GM12872 (cell line): Measurements from ENCODE around the gene HIRIP3.

Experiments
- TF ChIP-seq, protein P1 (sequence below): IDR thresholded peaks from 3 replicates; pipeline ENCODE4 v1.5.1; 2011; ENCODE audit warnings: low read depth, mild to moderate bottlenecking, low read length, moderate library complexity; ENCODE audit not compliant: insufficient read depth

Gene HIRIP3, protein sequence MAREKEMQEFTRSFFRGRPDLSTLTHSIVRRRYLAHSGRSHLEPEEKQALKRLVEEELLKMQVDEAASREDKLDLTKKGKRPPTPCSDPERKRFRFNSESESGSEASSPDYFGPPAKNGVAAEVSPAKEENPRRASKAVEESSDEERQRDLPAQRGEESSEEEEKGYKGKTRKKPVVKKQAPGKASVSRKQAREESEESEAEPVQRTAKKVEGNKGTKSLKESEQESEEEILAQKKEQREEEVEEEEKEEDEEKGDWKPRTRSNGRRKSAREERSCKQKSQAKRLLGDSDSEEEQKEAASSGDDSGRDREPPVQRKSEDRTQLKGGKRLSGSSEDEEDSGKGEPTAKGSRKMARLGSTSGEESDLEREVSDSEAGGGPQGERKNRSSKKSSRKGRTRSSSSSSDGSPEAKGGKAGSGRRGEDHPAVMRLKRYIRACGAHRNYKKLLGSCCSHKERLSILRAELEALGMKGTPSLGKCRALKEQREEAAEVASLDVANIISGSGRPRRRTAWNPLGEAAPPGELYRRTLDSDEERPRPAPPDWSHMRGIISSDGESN

DNA sequence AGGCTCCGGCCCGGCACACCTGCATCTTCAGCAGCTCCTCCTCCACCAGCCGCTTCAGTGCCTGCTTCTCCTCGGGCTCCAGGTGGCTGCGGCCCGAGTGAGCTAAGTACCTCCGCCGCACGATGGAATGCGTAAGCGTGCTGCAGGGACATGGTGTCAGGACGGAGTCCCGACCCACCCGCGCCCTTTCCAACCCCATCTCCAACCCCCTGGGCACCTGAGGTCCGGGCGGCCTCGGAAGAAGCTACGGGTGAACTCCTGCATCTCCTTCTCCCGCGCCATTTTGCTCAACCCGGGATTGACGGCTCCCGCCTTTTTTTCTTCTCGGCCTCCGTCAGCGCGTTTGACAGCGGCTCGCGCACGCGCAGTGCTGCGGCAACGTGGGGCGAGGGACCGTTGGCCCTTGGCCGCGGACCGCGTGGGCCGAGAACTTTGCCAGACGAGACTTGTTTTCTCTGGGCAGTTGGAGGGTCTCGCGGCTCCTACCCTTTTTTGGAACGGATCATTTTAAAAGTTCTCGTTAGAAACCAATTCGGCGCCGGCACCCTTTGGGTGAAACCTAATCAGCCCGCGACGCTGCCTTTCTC is at the start of gene HIRIP3:
Gene HIRIP3, minus strand, starts transcription at position 294 of the 587 bp plus-strand sequence. Its CDS starts 12 bp downstream, at position 282.
- TF ChIP-seq, protein P1, sequence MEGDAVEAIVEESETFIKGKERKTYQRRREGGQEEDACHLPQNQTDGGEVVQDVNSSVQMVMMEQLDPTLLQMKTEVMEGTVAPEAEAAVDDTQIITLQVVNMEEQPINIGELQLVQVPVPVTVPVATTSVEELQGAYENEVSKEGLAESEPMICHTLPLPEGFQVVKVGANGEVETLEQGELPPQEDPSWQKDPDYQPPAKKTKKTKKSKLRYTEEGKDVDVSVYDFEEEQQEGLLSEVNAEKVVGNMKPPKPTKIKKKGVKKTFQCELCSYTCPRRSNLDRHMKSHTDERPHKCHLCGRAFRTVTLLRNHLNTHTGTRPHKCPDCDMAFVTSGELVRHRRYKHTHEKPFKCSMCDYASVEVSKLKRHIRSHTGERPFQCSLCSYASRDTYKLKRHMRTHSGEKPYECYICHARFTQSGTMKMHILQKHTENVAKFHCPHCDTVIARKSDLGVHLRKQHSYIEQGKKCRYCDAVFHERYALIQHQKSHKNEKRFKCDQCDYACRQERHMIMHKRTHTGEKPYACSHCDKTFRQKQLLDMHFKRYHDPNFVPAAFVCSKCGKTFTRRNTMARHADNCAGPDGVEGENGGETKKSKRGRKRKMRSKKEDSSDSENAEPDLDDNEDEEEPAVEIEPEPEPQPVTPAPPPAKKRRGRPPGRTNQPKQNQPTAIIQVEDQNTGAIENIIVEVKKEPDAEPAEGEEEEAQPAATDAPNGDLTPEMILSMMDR = no peak

DNA sequence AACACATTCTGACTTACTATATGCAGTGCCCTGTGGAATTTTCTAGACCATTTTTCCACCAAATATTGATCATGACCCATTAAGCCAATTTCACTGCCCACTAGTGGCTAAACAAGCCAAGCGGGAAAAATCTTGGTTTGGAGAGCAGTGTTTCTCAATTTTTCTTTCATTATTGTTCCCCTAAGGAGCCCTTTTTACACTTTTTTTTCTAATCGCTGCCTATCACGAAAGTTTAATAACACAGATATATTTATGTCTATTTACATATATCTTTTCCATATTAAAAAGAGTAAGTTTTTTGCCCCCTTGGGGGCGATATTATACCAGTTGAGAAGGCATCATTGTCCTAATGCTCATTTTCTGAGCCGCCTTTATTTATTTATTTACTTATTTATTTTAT is 46.4 kb upstream of the HIRIP3 start:
- TF ChIP-seq, protein P1 = peak; percentile 32; the same call in 1 of the 3 replicates

DNA sequence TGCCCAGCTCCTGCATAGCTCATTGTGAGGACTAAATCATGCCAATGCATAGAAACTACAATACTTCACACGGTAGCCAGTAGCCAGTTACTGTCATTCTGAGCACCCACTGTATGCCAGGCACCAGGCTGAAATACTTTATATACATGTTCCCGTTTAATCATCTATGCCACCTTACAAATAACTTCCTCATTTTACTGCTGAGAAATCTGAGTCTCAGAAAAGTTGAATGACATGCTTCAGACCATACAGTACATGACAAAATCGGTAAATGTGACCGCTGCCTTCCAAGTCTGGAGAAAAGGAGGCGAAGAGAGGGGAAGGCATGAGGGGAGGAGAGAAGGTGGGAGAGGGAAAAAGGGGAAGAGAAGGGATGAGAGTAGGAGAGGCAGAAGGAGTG is 44.8 kb upstream of the HIRIP3 start:
- TF ChIP-seq, protein P1 = no peak

DNA sequence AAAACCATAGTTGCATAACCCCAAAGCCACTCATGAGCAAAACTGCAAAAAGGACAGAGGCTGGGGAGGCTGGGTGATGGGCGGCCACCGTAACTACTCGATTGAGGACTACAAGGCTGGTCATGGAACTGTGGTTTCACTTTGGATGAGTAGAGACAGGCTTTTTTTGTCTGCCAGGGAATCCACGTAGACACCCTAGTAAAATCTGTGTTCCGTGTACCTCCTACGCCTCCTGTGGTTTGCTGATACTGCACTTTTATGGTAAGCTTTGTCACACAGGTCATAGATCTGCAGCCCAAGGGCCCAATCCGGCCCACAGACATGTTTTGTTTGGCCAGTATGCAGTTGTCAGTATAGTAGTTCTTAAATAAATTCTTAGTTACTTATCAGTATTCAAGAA is 37.9 kb upstream of the HIRIP3 start:
- TF ChIP-seq, protein P1 = no peak

DNA sequence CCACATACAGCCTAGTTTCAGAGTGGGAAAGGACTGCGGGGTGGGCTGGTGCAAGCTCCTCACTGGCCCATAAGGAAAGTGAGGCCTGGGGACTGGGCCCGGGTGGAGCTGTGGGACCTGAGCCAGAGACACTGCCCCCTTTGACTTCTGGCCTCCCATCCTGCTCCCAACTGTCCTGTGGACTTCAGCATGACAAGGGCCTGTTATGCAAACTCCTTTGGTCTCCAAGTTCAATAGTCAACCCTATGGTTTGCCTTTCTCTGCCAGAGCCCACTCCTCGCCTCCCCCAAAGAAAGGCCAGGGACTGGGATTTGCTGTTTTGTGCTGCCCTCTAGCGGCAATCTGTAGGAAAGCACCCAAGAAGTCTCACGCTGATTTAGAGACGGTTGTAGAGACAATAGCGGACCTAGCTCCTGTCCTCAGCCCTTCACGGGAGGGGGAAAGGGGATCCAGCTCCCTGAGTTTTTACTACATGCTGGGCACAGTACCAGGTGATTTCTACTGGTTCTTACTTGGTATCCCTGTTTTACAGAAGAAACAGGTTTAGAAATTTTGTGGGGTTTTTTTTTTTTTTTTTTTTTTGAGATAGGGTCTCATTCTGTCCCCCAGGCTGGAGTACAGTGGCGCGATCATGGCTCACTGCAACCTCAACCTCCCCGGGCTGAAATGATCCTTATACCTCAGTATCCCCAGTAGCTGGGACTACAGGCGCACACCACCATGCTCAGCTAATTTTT is 36.8 kb upstream of the HIRIP3 start:
- TF ChIP-seq, protein P1 = peak; percentile 89

DNA sequence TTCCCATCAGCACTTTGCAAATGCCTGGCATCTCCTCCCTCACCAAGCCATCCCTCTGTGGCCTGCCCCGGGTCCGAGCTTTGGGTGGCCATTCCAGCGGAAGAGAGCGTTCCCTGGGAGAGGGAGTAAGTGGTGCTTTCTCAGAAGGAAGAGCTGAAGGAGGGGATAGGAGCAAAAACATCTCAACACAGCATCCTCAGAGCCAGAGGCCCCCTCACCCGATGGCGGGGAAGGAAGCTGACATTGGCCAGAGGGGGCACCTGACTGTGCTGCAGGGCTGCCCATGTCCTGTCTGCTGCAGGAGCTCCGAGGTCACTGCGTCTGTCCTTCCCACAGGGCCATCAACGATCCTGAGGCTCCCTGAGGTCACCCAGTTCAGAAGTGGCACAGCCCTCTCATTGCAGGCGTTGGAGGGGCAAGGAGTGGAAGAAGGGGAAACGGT is 36.1 kb upstream of the HIRIP3 start:
- TF ChIP-seq, protein P1 = no peak
